ENCODE measurements around the gene FSIP1. TPM values are rescaled to one million over a fixed set of nuclear protein-coding genes. Genes with fewer than 3 reads are reported as not detected.

Gene FSIP1
- total RNA-seq, 1 experiment from 2014 or later, result 1.3 TPM

- H3K27me3 ChIP-seq (replicated peaks; ENCODE audit: control insufficient read depth, insufficient read depth, low read length), result no peaks in the 10 kb centered on the region
- H3K4me1 Mint-ChIP-seq (ENCODE audit: low read depth, unreplicated experiment), result peaks cover 21% of the 10 kb centered on the region
- peaks cover 99% of the 10 kb centered on the region for H3K36me3 Mint-ChIP-seq (ENCODE audit: insufficient read depth, unreplicated experiment)
- no peak for DNase-seq
- BruUV-seq (replicated peaks), result no TSS peak
- intact Hi-C loops (cut with micrococcal nuclease; ENCODE audit: unreplicated experiment), result no loop called here
- H3K9me3 ChIP-seq, result no peaks in the 10 kb centered on the region
- H3K4me3 Mint-ChIP-seq (ENCODE audit: unreplicated experiment), result no peak overlapping the region
- CTCF ChIA-PET, result no interaction called here
- H3K36me3 ChIP-seq (ENCODE audit: control insufficient read depth, insufficient read depth, low read length), result peaks cover 4% of the 10 kb centered on the region
- no peak overlapping the region for H3K27ac Mint-ChIP-seq (ENCODE audit: unreplicated experiment)
- POLR2A ChIA-PET, result interaction anchor here (1.0 kb wide), 1 partner anchor 129 kb away, joined by 3 read pairs; no protein-coding TSS in a partner anchor
- H3K27me3 Mint-ChIP-seq (ENCODE audit: insufficient read depth, unreplicated experiment), result no peaks in the 10 kb centered on the region
- peaks cover 12% of the 10 kb centered on the region for H3K4me1 ChIP-seq
- H3K4me3 ChIP-seq (ENCODE audit: low read depth, low read length), result no peak overlapping the region
- TF ChIP-seq CTCF (IDR thresholded peaks at IDR 0.05; ENCODE audit: insufficient read depth in 1 of 2, low read depth in 1 of 2, low read length in 1 of 2, severe bottlenecking in 1 of 2, unreplicated experiment in 1 of 2), result no peak
- H3K9me3 Mint-ChIP-seq (ENCODE audit: unreplicated experiment), result no peaks in the 10 kb centered on the region
Measured at GRCh38 chr15:39592500-39592899, 190.1 kb downstream of the FSIP1 start.

- ChIA-PET CTCF (interaction anchor here (1.4 kb wide), 1 partner anchor 165 kb away, joined by 5 read pairs; no protein-coding TSS in a partner anchor), POLR2A (interaction anchor here (1.0 to 1.9 kb wide), 2 partner anchors 11 to 130 kb away, joined by 3 to 14 read pairs; partner anchors contain the start of gene THBS1)
- no peak overlapping the region for H3K27ac Mint-ChIP-seq (ENCODE audit: unreplicated experiment)
- peaks cover 13% of the 10 kb centered on the region for H3K4me1 ChIP-seq
- H3K27me3 Mint-ChIP-seq (ENCODE audit: insufficient read depth, unreplicated experiment), result no peaks in the 10 kb centered on the region
- no peak for DNase-seq
- BruUV-seq (replicated peaks), result no TSS peak
- no peak for TF ChIP-seq CTCF (IDR thresholded peaks at IDR 0.05; ENCODE audit: insufficient read depth in 1 of 2, low read depth in 1 of 2, low read length in 1 of 2, severe bottlenecking in 1 of 2, unreplicated experiment in 1 of 2)
- no peak overlapping the region for H3K4me3 Mint-ChIP-seq (ENCODE audit: unreplicated experiment)
- peaks cover 99% of the 10 kb centered on the region for H3K36me3 Mint-ChIP-seq (ENCODE audit: insufficient read depth, unreplicated experiment)
- H3K36me3 ChIP-seq (ENCODE audit: control insufficient read depth, insufficient read depth, low read length), result peaks cover 4% of the 10 kb centered on the region
- H3K27me3 ChIP-seq (replicated peaks; ENCODE audit: control insufficient read depth, insufficient read depth, low read length), result no peaks in the 10 kb centered on the region
- intact Hi-C loops (cut with micrococcal nuclease; ENCODE audit: unreplicated experiment), result no loop called here
- no peaks in the 10 kb centered on the region for H3K9me3 ChIP-seq
- no peaks in the 10 kb centered on the region for H3K9me3 Mint-ChIP-seq (ENCODE audit: unreplicated experiment)
- H3K4me1 Mint-ChIP-seq (ENCODE audit: low read depth, unreplicated experiment), result peaks cover 20% of the 10 kb centered on the region
- H3K4me3 ChIP-seq (ENCODE audit: low read depth, low read length), result no peak overlapping the region
Measured at GRCh38 chr15:39591896-39592315, 190.7 kb downstream of the FSIP1 start.

GRCh38 chr15:39591141-39591895, 191.3 kb downstream of the FSIP1 start:
- Mint-ChIP-seq H3K9me3 (ENCODE audit: unreplicated experiment) (no peaks in the 10 kb centered on the region), H3K27ac (ENCODE audit: unreplicated experiment) (no peak overlapping the region), H3K4me1 (ENCODE audit: low read depth, unreplicated experiment) (peaks cover 17% of the 10 kb centered on the region), H3K27me3 (ENCODE audit: insufficient read depth, unreplicated experiment) (no peaks in the 10 kb centered on the region), H3K36me3 (ENCODE audit: insufficient read depth, unreplicated experiment) (peaks cover 99% of the 10 kb centered on the region), H3K4me3 (ENCODE audit: unreplicated experiment) (no peak overlapping the region)
- H3K4me3 ChIP-seq (ENCODE audit: low read depth, low read length), result no peak overlapping the region
- intact Hi-C loops (cut with micrococcal nuclease; ENCODE audit: unreplicated experiment), result no loop called here
- H3K9me3 ChIP-seq, result no peaks in the 10 kb centered on the region
- no peak for DNase-seq
- no peaks in the 10 kb centered on the region for H3K27me3 ChIP-seq (replicated peaks; ENCODE audit: control insufficient read depth, insufficient read depth, low read length)
- ChIA-PET CTCF (interaction anchor here (1.4 kb wide), 1 partner anchor 166 kb away, joined by 5 read pairs; no protein-coding TSS in a partner anchor), POLR2A (interaction anchor here (1.0 to 1.9 kb wide), 2 partner anchors 10 to 130 kb away, joined by 3 to 14 read pairs; partner anchors contain the start of gene THBS1)
- peaks cover 6% of the 10 kb centered on the region for H3K36me3 ChIP-seq (ENCODE audit: control insufficient read depth, insufficient read depth, low read length)
- peaks cover 8% of the 10 kb centered on the region for H3K4me1 ChIP-seq
- no peak for TF ChIP-seq CTCF (IDR thresholded peaks at IDR 0.05; ENCODE audit: insufficient read depth in 1 of 2, low read depth in 1 of 2, low read length in 1 of 2, severe bottlenecking in 1 of 2, unreplicated experiment in 1 of 2)
- BruUV-seq (replicated peaks), result no TSS peak

Data from Caco-2 (cell line).